ACHN (cell line): ENCODE data around the gene GAS2.

Experiments used
- DNase-seq: peaks from one replicate; pipeline ENCODE4 v3.0.0-alpha.2; 2015
- in situ Hi-C: cut with HindIII; loops from 2 replicates; pipeline ENCODE4 v1.10.0; 2017; ENCODE audit warnings: low sequenced_read_pairs, low pct_ligation_motif_present, low pct_unique_long_range_greater_than_20kb

The GAS2 gene

DNA sequence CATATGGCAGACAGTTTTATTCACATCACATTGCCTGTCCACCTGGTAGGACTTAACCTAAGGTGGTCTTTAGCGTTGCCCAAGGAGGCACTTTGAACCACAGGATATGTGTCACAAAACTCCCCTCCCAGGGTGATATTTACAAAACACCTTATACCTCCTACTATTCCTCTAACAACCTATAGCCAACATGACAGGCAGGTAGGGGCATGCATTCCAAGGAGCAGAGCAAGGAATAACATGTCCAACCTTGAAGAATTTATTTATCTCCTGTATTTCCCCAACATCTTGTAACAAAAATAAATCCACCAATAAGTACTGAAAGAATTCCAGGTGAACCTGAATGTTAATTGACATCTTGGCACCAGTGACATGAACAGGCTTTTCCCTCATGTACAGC lies 102.7 kb downstream of the GAS2 start:
- no peak for DNase-seq
- in situ Hi-C loops, result no loop called here

DNA sequence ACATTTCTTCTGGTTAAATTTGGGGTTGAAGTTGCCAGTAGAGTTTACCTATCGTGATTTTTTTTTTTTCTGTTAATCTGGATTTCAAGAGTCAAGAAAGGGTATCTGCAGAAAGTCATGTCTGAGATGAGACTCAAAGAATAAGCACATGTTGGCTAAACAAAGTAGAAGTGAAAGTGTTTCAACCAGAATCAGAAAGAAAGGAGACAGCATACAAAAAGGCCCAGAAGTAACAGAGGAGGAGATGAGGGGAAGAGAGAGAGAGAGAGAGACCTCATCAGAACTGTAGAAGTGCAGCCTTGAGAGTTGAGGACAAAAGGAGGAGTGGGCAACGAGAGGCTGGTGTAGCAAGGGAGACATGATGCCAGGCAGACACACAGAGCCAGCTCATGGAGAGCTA lies 108.3 kb downstream of the GAS2 start:
- in situ Hi-C loops, result no loop called here
- DNase-seq, result no peak

DNA sequence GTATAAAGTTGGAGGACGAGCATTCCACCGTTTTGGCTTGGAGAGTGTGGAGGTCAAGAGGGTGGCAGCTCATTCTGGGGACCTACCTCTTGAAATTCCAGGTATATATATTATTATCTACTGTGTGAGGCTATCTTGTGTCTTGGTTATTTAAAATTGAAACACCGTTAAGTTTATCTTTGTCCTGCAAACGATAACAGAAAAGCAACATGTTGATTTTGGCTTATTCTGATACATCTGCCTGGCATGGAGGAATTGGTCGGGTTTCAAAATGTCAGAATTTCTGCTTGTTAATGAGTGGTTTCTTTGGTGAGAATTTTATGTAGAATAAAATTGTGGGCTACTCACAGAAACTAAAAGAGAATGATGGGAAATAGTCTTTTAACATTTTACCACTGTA lies 108.8 kb downstream of the GAS2 start:
- in situ Hi-C loops, result no loop called here
- DNase-seq, result no peak

DNA sequence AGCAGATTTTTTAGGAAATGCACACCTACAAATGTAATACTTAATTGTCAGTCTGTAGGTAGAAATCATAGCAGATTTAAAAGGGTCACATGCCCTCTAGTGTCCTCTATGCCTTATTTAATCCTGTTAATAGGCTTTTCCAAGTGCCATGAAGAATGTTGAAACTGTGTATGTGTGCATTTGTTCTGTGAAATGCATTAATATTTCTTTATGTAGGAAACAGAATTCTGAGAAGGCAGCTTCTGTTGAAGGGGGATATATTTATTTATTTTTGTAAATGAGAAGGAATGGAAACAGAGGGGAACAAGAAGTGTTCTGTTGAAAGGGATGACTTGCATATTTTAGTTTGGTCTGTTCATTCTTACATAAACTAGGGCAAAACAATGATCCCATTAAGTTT lies 112.2 kb downstream of the GAS2 start:
- in situ Hi-C loops, result no loop called here

DNA sequence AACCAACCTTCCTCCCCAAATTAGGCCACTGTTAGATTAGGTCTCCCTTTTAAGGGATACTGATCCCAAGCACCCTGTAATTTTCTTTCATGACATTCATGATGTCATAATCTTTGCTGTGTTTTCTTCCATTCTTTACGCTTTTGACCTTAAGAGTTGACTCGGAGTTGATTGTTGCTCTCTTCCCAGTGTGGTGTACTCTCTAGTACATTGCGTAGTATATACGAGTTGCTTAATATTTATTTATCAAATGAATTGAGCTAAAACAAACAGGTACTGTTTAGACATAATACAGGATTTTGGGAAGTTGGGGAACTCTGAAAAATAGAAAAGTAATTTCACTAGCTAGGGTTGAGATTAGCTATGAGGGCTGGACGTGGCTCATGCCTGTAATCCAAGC lies 113.4 kb downstream of the GAS2 start:
- in situ Hi-C loops, result no loop called here
- DNase-seq, result no peak

More for the DNA sequence above, 112.2 kb downstream of the GAS2 start:
- peak; percentile 4 for DNase-seq

DNA sequence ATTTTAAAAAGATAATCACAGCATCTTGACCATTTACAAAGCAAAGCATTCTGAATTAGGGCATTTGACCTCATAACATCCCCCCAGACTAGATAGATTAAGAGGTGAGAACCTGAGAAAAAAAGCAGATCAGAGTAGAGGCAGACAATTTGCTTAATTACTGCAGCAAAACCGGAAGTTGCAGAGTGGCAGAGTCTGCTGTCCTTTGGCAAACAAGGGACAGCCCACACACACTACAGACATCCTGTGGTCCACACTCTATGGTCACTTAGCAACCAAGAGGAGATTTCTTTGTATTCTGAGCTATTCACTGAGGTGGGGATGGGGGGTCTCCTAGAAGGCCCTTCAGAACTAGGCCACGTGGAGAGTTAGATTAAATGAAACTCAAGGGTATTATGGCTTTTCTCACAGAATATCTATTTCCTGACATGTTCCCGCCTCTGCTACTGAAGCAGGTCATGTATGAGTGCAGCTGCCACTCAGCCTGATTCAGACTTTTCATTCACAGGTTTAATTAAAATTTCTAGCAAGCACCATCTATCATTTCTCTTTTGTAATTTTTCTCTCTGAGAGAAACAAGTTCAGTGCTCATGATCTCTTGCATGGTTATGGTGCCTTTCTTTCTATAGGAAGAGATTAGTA lies 114.7 kb downstream of the GAS2 start:
- in situ Hi-C loops, result no loop called here
- DNase-seq, result no peak

DNA sequence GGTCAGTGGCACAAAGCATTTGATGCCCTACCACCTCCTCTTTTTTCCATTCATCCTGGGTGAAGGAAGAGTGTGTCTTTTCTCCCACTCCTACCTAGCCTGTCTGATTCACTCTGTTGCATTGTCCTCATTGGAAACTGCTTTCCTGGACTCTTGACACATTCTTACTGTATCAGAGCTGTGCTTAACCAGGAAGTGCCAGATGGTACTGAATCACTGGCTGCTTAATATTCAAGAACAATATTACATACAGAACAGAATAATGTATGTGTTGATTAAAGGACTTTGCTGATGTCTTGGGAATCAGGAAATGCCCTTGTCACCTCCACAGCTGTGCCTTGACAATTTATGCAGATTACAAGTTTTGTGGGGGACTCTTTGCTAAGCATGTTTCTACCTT lies 118.8 kb downstream of the GAS2 start:
- DNase-seq, result no peak
- in situ Hi-C loops, result no loop called here

DNA sequence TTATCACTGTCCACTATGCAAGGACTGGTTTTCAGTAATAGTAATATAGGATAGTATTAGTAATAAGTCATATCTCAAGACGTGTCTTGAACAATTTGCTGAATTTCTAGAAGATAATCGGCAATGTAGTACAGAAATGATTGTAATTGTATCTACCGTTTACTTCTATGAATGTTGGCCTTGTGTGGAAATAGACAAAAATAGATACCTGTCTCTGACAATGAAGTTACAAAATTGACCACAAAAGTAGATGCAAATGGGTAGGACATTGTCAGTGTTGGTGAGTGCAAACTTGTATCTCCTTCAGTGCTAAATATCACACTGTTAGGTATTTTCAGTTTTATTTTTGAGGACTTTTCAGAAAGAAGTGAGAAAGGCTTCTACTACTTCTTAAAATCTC lies 120.1 kb downstream of the GAS2 start:
- in situ Hi-C loops, result no loop called here
- DNase-seq, result no peak

DNA sequence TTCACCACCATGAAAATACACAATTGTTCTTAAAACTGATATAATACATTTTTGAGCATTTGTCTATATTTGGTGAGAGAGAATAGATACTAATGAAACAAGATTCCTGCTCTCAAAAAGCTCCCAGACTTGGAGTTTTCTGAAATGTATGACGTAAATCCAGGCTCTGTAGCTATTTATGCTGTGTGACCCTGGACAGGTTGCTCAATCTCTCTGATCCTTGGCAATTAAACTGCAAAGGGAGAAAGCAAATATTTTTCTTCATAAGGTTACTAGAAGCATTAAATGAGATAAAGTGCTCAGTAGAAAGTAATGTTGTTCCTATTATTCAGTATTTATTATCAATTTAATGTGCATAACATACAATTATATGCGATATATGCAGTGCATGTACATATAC lies 120.6 kb downstream of the GAS2 start:
- no peak for DNase-seq
- in situ Hi-C loops, result no loop called here

DNA sequence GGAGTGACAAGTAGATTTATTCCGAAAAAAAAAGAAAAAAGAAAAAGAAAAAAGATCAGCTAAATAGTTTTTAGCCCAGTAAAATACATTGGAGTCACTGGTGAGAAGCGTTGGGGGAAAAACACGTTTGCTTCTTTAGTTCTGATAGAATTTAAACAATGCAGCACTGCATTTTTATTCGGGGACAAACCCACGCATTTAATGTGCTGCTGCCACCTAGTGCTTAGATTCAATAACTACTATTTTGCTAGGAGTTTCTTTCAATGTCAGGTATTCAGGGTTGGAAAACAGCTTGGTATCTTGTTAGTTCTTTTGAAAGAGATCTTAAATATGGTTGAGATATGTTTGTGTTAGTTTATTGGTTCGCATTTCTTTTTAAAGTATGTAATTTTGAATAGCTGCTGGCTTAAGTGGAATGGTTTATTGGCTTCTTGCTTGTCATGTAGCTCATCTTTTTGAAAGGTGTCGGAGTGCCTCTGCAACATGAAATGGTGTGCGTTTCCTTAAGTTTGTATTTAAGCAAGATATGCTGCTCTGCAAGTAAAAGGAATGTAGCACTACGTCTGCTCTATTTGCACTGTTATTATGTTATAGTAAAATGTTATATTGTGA lies 121.2 kb downstream of the GAS2 start:
- DNase-seq, result peak; percentile 37
- in situ Hi-C loops, result no loop called here

DNA sequence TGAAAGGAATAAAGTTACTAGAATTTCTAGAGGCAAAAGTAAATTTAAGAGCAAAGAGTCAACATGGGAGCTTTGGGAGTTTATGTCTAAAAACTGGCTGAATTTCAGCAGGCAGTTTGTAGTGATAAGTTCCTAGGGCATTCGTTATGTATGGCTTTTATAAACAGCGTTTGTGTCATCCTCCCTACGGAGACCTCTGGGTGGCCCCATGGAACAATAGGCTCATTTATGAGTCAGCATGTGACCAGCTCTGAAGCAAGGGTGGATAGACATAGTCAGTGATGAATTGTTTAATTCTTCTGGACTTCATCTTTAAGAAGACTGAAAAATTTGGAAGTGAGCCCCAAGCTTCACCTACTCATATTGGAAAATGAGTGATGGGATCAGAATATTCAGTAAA lies 126.1 kb downstream of the GAS2 start:
- in situ Hi-C loops, result no loop called here
- no peak for DNase-seq

DNA sequence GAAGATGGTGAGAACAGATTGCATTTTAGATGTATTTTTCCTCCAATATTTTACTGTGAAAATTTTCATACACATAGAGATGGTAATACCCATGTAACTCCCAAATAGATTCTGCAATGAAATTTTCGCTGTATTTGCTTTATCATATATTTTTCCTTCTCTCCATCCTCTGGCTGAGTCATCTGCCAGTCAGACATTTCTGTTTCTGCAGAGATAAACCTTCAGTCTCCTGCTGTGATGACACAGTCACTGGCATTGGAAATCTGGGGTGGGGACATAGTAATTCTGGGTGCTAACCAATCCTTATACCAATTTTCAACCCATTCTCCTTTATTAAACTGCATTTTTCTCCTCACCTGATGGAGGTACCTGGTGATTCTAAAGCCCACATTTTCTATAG lies 129.5 kb downstream of the GAS2 start:
- in situ Hi-C loops, result no loop called here
- DNase-seq, result no peak

DNA sequence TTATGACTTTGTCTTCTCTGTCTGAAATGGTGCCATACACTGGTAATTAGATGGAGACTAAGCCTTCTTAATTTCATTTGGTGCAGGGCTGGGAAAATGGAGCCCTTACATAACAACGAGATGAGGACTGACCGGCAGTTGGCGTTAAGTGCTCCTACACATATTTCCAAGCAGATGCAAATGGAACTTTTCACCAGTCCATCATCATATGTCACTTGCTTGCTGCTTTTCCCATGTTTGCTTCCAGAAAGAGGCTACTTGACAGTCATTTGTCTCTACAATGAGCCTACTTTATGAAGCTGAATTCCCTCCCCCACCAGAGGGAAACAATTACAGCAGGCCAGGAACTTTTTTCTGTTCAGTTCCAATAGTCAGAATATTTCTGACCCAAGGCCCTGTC lies 130.6 kb downstream of the GAS2 start:
- in situ Hi-C loops, result no loop called here
- no peak for DNase-seq

DNA sequence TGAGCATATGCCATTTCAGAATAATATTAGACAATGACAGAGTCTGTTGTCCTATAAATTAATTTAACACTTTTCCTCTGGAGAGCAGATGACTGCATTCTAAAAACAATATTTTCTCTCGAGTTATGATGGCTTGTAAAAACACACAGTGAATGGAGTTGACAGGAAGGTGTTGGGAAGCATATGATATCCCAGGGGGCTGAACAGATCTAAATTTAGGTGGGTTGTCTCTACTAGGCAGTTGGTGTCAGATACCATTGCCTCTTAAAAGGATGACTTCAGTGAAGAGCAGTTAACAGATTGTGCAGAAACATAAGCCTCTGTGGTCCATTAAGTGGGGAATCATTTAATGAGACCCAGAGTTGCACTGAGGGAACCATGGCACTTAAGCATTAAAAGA lies 132.5 kb downstream of the GAS2 start:
- DNase-seq, result no peak
- in situ Hi-C loops, result no loop called here

DNA sequence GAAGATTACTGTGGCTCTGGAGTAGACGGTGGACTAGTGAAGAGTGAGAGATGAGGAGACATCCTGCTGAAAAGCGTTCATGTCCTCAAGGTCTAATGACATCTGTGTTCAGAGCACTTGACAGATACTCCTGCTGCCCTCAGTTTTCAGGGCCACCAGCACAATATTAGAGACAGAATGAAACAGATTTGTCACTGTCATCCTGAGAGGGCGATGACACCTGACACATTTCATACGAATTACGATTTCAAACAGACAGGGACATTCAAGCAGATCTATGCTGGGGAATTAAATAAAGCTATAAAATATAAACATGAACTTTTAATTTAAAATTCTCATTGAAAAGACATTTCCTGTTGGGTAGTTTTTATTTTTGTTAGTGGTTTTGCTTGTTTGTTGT lies 134.1 kb downstream of the GAS2 start:
- in situ Hi-C loops, result no loop called here
- no peak for DNase-seq

DNA sequence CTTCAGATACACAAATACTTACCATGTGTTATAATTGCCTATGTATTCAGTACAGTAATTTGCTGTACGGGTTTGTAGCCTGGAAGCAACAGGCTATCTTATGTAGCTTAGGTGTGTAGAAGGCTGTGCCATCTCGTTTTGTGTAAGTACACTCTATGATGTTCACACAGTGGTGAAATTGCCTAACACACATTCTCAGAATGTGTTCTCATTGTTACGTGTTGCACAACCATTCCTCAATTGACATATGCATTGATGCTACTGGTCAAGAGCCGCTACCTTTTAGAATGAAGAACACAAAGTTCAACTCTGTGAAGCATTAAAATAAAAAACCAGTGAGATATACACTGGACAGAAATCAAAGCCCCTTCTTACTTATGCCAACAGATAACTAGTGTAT lies 136.4 kb downstream of the GAS2 start:
- DNase-seq, result no peak
- in situ Hi-C loops, result no loop called here

DNA sequence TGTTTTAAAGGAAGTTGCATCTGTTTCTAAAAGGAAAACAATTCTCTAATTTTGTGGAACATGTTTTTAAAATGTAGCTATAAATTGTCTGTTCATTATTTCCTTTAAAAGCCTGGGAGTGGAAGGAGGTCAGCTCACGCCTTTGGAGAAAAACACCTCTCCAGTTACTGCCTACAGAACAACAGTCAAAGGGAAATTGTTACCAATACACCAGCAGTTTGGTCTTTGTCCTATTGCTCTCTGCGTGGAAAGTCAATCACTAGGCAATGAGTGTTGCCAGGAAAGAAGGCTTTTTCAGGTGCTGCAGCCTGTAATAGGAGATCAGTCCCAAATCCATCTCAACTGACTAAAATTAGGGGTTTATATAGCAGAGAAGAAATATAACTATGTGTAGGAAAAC lies 141.0 kb downstream of the GAS2 start:
- in situ Hi-C loops, result no loop called here
- DNase-seq, result no peak

DNA sequence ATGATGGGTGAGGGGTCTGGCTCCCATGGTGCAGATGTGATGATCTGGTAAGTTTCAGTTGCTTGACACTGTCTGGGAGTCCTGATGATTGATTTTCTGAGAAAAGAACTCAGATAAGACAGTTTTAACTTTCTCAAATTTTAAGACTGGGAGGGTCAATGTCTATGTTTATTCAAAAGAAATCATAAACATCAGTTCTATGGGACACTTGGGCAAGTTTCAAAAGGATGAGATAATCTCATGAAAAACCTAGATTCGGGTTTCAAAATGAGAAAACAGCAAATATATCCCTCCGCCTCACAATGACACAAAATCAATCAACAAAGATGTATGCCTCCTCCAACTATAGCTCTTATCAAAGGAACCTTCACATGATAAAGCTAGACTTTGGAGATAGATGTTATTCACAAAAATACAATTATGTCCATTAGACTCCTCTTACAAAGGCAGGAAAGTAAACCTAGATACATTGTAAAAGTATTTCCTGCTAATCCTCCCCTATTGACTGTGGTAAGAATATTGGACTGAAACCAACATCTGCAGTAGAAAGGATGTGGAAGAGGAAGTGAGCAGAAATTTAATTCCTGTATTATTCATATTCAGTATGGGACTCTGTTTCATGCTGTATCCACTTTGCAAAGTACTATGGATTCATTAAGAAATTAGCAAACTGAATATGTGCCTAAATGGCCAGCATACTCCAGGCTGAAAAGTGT lies 141.6 kb downstream of the GAS2 start:
- in situ Hi-C loops, result no loop called here
- no peak for DNase-seq

DNA sequence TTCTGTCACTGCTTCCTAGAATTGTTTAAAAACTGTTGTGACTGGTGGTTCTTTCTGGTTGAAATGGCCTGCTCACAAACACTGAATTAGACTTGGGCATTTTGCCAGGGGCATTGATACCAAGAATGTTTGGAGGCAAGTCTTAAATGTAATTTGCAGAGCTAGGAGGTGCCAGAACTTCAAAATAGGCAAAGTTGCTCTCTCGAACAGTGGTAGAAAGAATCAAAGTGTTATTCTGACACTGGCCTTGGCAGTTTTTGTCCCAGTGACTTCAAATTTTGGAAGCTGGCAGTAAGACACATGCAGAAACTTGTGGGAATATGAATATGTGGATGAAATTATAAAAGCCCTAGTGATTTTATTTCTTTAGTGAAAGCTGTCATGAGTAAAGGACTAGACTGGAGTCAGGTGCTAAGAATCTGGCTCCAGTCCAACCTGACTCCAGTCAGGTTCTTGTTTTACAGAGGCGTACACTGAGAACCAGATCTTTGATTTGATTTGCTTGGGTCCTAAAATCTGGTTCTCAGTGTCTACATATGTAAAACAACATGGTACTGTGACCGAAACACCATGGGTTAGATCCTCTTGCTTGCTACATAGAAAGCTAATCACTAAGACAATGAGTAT lies 142.3 kb downstream of the GAS2 start:
- no peak for DNase-seq

DNA sequence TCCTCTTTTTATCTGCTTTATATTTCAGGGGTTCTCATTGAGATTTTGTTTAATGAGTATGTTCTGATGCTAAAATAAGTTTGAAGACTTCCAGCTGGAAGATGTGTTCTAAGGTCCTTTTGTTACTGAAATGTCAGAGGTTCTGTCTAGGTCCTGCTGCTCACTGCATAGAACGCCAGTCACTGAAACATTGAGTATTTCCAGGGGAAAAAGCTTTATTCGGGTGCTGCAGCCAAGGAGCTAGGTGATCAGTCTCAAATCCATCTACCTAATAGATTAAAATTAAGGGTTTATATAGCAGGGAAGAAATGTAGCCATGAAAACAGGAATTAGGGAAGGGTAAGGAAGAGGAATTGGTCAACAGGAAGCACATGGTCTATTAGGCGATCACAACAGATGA lies 143.5 kb downstream of the GAS2 start:
- DNase-seq, result no peak
- in situ Hi-C loops, result no loop called here

More for the DNA sequence above, 142.3 kb downstream of the GAS2 start:
- in situ Hi-C loops, result no loop called here
